Endothelial cell of umbilical vein (primary cell): ENCODE measurements around the gene ZBTB20.

Source experiments
- CTCF ChIP-seq, 2 donors: IDR thresholded peaks; 1 replicate in 1 of 2; 2 replicates in 1 of 2; pipeline ENCODE4 v1.5.1; 2011; ENCODE audit warnings: low read length in 2 of 2, mild to moderate bottlenecking in 2 of 2, moderate library complexity in 2 of 2, control low read depth in 1 of 2, inconsistent platforms in 1 of 2, low read depth in 1 of 2; ENCODE audit not compliant: insufficient read depth in 1 of 2; ENCODE audit errors: extremely low read depth in 1 of 2
- EZH2 ChIP-seq: IDR thresholded peaks from 2 replicates; pipeline ENCODE4 v1.6.1; 2012; ENCODE audit warnings: borderline replicate concordance, low read depth, mild to moderate bottlenecking, moderate library complexity, low read length, inconsistent platforms; ENCODE audit not compliant: severe bottlenecking
- FOS ChIP-seq: IDR thresholded peaks from 2 replicates; pipeline ENCODE4 v1.6.1; 2011; ENCODE audit warnings: mild to moderate bottlenecking, low read length, moderate library complexity, borderline replicate concordance; ENCODE audit not compliant: insufficient read depth
- JUN ChIP-seq: IDR thresholded peaks from 2 replicates; pipeline ENCODE4 v1.6.1; 2011; ENCODE audit warnings: borderline replicate concordance, low read depth; ENCODE audit not compliant: insufficient read length, insufficient read depth
- MYC ChIP-seq: IDR thresholded peaks from one replicate; pipeline ENCODE4 v1.6.1; 2011; ENCODE audit warnings: mild to moderate bottlenecking, low read depth, low read length
- POLR2A ChIP-seq: IDR thresholded peaks from 2 replicates; pipeline ENCODE4 v1.6.1; 2012; ENCODE audit warnings: low read depth, mild to moderate bottlenecking, control low read depth, low read length
- POLR2AphosphoS5 ChIP-seq: IDR thresholded peaks from 2 replicates; pipeline ENCODE4 v1.6.1; 2012; ENCODE audit warnings: low read depth, mild to moderate bottlenecking, control low read depth, low read length, moderate library complexity; ENCODE audit not compliant: insufficient read depth

DNA sequence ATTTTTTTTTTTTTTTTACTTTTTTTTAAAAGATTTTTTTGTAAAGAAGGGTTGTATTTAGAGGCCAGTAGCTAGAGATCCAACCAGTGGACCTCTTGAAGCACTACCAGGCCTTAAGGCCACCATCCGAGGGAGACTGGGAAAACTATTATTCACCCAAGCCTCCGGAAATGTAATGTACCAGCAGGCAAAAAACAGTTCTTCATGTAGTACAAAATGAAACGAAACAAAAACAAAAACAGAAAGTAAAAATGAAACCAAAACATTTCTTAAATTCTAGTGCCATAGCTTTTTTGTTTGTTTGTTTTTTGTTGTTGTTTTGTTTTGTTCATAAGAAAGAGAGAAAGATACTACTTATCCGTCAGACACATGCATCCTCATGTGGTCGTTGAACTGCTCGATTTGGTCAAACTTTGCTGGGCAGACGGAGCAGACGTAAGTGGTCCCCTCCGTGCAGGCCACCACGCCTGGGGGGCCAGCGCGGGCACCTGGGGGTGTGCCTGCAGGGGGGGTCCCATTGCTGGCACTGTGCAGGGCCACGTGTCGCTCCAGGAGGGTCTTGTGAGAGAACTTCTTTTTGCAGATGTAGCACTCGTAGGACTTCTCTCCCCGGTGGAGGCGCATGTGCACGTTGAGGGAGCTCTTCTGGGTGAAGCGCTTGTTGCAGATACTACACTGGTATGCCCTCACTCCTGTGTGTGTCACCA, 808.3 kb downstream of the ZBTB20 start:
- TF ChIP-seq EZH2, result no peak
- no peak for TF ChIP-seq POLR2A
- TF ChIP-seq POLR2AphosphoS5, result no peak
- no peak for TF ChIP-seq CTCF (IDR thresholded peaks at IDR 0.05; ENCODE audit: extremely low read depth in 1 of 2, insufficient read depth in 1 of 2, low read depth in 1 of 2, low read length in 2 of 2)
- TF ChIP-seq FOS, result no peak
- TF ChIP-seq JUN, result no peak
- TF ChIP-seq MYC, result no peak
